Dermis blood vessel endothelial cell (primary cell): ENCODE data around the gene CORO2B. TPM values are rescaled to one million over a fixed set of nuclear protein-coding genes. Genes with fewer than 3 reads are reported as not detected.

Experiments used
- DNase-seq: peaks from one replicate; pipeline ENCODE4 v3.0.0; 2010
- total RNA-seq: library from RNA; depleted of rRNA; stranded (reverse); fragments of >200 nt; gene quantifications from 2 replicates; pipeline ENCODE4 v1.2.3, GENCODE V29; 2014

CORO2B gene
- total RNA-seq, 1 donor from 2014 or later = 1.0 TPM

DNA sequence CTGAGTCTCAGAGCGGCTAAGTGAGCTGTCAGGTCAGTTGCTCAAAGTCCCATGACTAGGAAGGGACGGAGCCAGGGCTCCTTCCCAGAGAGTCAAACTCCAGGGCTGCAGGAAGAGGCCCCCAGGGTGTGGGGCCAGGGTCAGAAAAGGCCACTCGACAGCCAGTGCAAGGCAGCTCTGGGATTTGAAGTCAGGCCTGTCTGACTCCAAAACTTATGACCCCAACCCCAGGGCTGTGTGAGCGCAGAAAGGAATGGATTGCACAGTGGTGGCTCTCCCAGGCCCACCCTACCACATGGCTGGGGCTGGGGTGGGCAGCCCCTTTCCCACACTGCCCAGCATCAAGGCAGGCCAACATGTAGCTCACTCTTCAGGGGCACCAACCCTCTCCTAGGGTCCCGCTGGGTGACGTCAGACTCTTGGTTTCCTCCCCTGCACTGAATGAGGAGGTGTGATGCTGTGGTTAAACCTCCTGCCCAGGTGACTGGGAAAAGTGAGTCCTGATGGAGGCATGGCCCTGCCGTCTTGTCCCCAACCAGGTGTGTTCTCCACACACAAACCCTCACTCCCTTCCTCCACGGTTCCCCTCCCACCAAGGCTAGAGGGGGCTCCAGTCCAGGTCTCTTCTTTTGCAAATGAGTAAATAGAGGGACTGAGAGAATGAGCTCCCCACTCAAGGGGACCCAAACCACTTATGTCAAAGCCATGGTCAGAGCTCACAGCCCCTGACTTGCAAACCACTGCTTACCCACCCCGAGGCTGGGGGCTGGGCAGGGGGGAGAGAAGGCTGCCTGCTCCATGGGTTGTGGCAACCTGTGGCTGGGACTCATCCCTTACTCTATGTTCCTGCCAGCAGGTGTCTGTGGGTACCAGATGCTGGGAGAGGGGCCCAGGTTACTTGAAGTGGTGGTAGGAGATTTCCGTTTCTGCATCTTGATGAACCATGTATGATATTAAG is 23.8 kb upstream of the CORO2B start:
- DNase-seq = no peak

DNA sequence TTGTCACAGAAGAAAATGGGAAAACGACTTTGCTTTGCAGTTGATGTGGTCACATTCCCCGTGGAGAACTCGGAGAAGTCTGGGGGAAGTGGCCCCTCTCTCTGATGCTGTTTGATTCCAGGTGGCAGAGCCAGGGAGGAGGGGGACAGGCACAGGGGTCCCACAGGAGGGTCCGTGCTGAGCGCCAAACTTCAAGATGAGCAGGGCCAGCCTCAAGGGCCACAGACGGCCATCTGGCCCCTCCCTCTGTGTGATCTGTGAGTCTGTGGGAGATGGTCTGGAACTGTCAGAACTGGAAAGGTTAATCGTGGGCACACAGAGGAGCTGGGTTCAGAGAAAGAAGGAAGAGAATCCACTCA is 23.1 kb upstream of the CORO2B start:
- DNase-seq = no peak

DNA sequence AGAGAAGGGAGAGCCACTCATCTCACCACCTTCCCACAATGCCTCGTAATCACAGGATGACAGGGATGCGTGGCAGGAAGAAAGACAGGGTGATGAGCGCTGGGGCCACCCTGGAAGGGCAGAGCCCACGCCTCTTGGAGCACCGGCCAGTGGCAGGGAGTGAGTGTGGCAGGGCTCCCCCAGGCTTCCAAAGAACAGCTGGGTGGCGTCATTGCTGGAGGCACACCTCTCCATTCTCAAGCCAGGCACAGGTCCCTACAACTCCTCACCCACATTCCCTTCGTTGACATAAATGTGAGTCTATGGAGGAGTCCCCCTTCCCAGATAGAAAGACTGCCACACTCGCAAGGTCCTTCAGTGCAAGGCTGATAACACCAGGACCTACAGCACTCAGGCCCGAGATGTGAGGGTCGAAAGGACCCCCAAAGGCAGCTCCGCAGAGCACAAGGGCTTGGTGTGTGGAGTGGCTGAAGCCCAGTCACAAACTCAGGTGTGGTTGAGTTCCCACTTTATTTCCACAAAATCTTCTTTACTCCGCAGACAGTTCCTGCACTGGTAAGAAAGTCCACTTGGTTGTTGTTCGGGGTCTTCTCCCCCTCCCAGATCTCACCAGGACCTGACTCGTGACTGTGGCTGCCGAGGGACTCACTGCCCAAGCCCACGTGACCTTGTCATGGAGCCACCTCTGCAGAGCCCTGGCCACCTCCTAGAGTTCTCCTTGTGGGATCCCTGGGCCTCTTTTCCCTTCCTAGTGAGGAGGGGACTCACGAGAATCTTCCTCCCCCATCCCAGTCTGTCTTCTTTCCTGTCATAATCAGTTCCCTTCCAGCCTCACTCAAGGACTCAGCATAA is 22.4 kb upstream of the CORO2B start:
- no peak for DNase-seq

DNA sequence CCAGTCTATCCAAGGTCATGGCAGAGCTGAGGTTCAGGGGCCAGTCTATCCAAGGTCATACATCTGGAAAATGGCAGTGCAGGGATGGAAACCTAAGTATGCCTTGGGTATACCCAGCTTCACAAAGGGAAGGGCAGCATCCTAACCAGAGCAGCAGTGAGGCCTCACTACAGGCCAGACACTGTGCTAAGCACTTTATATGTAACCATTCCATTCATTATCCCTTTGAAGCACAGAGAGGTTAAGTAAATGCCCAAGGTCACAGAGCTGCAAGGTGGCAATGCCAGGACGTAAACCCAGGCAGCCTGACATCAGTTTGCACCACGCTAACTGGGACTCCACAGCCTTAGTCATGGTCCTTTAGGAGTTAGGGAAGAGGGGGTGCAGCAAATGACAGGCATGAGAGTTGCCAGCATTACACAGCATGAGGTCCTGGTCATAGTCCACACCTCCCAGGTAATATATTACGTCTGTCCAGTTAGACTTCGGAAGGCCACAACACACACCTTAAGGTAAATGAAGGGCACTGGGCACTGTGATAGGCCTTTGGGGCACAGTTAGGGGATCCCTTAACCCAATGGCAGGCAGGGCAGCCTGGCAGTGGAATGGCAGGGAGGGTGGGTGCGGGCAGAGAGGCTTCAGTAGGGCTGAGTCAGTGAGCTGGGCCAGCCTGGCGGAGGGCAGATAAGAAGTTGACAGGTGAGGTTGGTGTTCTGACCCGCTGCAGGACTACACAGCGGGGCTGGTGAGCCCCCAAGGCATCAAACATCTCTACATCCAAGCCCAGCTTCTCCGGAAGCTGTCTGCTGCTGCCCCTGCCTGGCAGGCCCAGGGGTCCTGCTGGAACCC is 21.1 kb upstream of the CORO2B start:
- DNase-seq = no peak

DNA sequence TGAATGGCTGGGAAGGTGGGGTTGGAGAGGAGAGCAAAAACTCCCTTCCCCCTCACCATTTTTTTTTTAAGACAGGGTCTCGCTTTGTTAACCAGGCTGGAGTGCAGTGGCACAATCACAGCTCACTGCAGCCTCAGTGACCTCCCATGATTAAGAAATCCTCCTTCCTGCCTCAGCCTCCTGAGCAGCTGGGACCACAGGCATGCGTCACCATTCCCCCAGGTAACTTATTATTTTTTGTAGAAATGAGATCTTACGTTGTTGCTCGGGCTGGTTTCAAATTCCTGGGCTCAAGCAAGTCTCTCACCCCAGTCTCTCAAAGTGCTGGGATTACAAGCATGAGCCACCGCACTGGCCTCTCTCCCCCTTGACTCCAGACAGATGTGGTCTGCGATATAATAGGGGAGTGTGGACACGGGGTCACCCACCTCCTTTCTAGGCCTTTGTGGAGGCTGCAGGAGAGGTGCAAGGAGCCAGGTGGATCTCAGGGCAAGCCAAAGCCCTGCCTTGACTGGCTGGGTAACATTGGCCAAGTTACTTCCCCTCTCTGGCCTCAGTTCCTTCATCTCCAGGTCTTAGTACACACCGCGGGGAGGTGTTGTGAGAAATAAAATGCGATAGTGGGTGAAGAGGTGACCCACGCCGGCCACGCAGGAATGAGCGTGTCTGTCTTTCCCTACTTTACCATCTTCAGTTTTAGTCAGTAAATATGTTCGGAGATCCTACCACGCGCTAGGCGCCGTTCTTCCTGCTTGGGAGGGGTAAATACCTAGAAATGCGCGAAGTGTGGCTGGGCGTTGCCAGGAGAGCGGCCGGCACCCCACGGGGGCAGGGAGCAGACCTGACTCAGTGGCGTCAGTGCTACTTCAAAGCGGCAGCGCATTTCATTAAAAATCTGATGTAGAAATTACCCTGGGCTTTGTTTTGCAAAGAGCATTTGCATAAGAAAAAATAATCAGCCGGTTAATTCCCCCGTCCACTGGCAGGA is 20.2 kb upstream of the CORO2B start:
- no peak for DNase-seq

DNA sequence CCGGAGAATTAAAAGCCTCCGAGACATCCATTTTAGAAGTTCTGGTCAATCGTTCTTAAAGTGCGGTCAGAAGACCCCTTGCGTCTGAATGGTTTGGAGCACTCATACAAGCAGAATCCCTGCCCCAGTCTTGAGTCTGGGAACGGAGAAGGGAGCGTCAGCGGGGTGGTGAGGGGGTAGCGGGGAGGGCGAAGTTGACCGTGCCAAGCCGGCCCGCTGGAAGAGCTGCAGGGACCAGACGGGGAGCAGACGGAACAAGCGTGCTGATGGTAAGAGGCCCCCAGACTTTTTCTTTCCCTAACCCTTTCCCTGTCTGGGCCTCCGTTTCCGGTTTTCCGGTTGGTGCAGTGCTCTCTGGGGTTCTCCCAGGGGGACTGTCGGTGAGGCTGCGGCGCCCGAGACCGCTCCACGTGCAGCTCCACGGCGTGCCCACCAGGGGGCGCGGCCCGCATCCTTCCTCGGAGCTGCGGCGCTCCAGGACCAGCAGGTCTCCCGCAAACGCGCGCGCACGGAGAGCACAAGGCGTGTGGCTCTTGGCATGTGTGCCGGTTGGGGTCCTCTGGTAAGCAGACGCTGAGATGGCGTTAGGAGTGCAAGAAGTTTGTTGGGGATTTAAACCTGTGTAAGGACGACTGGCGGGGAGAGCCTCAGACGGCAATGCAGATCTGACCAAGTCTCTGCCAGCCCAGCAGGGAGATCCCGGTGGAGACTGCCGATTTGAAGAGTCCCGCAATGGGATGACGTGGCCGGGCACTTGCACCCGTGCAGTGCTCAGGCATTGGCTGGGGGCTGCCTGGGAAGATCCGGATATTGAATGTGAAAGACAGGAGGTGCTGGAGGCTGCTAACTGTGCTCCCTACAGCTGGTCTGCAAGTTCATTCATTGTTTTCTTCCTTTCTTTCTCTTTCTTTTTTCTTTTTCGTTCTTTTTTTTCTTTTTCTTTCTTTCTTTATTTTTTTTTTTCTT is 19.2 kb upstream of the CORO2B start:
- DNase-seq = peak; percentile 79

DNA sequence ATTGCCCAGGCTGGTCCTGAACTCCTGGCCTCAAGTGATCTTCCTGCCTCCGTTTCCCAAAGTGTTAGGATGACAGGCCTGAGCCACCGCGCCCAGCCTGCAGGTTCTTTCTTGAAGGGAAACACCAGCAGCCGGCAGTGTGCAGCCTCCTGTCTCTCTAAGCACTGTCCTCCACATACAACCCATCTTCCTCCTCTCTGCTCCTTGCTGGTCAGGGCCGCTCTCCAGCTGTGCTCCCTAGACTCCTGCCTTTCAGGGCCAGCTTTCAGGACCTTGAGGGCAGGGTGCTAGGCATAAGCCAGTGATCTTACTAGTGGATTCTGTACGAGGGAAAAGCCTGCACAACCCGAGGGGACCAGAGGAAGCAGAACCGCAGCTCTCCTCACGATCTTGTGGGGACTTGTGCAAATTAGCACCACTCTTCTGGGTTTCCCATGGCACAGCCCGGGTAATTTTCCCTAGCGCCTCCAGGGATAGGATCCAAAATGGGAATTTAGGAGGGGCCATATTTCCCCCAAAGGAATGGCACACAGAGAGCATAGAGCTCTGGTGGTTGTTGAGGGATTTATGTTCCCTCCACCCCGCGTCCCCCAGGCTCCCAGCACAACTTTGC is 18.2 kb upstream of the CORO2B start:
- DNase-seq = no peak

DNA sequence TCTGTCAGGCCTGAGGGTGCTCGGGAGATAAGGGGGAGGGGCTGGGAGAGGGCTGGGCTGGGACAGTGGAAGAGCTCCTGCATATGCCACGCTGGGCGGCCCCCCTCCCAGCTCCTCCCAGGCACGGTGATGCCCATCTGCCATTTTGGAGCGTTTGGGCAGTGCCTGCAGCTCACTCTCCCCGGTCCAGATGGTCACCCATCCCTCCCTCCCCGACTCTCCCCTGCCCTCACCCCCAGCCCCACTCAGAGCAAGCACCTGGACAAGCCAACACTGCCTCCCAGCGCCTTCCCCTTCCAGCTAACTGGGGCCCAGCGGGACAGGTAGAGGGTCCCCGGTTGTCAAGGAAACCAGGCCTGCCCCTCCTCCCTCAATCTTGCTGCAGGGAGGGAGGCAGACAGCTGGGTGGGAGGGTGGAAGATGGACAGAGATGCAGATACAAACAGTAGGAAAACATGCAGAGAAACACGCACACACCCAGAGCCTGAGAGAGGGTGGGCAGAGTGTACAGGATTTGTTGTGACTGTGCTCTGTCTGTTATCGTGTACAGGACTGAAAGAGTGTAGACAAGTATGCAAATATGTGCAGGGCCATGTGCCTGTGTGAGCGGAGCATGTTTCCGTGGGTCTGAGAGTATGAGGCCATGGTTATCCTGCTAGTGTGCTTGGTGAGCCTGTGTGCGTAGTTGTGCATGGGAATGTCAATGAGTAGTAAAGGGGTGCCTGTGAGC is 17.5 kb upstream of the CORO2B start:
- DNase-seq = no peak

DNA sequence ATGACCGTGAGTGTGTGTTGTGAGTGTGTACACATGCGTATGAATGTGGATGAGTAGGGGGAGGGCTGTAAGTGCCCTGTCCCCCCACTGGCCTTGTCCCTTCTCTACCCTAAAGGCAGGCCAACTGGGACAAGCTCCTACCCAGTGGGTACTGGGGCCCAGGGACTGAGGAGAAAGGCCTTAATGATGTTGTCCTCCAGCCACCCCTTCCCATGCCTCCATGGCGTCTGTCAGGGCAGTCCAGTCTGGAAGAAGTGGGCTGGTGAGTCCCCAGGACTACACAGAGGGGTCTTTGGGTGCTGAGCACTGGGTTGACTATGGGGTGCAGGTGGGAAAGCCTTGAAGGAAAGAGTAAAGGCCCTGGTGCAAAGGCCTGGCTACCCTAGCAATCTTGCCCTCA is 16.9 kb upstream of the CORO2B start:
- no peak for DNase-seq

DNA sequence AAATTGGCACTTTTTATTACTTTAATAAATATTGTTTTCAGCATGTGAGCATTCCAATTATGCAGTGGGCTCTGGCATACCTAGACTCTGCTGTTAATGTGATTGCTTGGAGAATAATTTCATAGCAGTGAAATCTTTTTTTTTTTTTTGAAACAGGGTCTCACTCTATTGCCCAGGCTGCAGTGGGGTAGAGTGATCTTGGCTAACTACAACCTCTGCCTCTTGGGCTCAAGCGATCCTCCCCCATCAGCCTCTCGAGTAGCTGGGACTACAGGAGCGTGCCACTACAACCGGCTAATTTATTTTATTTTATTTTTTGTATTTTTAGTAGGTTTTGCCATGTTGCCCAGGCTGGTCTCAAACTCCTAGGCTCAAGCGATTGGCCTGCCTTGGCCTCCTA is 14.6 kb upstream of the CORO2B start:
- DNase-seq = no peak

DNA sequence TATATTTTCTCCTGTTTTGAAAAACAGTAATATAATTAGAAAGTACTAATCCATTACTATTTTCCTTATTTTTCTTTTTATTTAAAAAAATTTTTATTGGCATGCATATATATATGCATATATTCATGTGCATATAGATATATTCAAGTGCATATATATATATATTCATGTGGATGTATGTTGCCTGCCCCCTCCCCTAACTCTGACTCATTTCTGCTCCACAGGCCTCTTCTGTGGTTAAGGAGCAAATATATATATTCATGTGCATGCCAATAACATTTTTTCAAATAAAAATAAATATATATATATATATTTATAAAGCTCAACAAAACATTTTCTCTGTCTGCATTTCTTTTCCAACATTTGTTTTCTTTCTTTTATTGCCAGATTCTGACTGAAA is 13.6 kb upstream of the CORO2B start:
- no peak for DNase-seq

DNA sequence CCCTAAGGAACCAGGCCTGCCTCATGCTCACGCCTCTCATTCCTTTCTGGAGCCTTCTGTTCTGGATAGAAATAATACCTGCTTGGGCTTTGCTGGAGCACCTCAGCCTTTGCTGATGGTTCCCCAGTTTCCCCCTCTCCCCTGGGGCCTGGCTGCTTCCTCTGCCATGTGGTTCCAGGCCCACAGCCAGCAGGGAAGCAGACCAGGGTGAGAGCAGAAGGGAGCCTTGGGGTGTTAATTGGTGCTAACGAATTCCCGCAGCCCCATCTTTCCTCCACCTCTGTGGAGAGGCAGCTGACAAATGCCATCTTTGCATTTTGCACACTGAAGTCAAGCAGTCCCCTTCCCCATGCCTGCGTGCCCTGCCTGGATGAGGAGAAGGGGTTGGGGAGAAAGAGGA is 13.1 kb upstream of the CORO2B start:
- DNase-seq = no peak

DNA sequence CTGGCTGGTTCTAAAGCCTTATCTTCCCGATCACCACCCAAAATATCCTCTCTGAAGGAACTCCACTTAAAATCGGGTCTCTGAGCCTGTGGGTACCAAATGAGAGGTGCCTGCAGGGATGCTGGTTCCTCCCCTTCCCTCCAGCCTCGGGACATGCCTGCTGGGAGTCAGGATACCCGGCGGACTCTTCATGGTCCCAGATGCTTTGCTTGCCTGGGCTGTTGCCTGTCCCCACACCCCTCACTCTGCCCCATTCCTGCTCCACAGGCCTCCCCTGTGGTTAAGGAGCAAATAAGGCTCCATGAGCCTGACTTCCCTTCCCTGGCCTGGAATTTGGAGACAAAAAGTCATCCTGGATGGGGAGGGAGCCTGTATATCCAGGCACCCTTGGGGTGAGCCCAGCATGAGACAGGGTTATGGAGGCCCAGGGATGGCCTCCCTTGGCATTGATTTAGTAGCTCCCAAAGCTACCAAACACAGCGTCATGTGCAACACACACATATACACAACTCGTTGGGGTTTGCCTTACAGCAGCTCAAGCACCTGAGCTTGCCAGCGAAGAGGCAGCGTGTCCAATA is 12.3 kb upstream of the CORO2B start:
- DNase-seq = no peak

DNA sequence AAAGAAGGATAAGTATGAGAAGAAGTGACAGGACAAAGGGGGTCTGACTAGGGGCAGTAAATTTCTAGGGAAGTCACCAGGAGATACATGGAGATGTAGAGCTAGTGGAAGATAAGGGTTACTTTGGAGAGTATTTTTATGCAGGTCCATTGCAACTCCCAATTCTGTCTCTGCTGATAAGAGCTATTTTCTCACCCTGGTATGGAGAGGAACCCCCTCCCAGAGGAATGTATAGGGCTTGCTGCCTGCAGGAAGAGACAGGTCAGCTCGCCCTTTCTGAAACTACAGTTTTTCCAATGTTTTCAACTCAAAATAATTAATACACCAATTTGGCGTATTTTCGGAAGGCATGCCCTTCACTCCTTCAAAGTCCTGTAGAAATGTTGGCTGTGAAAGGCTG is 11.4 kb upstream of the CORO2B start:
- DNase-seq = no peak

DNA sequence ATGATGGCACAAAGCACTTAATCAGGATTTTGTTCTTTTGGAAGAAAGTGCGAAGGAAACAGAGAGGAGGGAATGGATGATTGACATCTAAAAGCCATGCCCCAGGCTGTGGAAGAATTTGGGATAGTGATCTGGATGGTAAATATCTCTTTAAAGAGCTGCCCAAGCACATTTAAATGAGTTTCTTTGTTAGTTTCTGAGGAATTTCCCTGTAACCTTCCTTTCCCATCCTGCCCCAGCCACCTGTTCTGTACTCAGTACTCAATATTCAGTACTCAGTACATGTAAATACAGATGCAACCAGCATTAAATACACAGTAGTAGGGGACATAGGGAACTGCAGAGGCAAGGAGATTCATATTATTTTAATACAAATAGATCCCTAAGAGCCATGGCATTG is 7.8 kb upstream of the CORO2B start:
- DNase-seq = no peak

DNA sequence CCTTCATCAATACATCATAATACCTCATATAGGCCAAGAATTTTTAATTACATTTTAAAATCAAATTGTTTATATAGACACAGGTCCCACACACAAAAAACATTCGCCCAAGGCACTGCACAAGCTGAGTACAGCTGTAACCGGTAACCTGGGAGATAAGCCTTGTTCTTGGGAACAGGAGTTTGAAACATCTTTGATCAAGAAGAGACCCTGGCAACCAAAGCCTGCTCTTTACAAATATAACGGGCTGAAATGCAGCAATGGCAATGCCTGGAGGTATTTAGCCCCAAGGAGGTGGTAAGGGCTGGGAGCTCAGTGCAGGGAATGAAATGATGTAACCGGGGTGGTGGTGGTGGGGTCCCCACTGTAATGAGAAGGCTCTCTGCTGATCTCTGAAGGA is 7.2 kb upstream of the CORO2B start:
- no peak for DNase-seq

DNA sequence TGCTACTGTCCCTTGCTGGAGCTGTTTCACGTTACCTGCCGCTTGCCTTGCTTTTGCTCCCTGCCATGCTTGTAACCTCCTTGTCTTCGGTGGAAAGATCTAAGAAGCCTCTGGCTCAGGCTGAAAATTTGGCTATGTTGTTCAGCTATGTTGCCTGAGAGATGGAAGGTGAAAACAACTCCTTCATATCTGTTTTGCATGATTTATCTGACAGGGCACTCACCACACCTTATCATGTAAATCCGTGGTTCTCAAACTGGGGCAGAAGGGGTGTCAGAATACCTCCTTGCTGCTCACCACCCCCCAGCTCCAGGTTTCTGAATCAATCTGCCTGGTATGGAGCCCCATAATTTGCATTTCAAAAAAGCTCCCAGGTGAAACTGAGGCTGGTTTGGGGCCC is 6.5 kb upstream of the CORO2B start:
- DNase-seq = no peak

DNA sequence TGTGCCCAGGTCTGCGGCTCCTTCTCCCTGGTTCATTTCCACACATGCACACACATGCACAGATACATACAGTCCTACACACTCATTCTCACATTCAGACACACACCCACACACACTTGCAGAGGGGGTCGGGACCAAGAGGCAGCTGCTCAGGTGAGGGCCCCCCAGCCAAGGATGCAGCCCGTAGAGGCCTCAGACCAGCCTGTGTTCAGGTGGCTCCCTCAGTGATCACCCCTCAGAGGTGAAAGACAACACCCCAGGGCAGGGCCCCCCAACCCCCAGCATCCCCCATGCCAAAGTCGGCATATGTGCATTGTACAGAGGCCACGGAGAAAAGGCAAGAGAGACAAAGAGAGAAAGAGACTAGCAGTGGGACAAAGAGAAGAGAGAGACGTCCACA is 5.9 kb upstream of the CORO2B start:
- DNase-seq = no peak

DNA sequence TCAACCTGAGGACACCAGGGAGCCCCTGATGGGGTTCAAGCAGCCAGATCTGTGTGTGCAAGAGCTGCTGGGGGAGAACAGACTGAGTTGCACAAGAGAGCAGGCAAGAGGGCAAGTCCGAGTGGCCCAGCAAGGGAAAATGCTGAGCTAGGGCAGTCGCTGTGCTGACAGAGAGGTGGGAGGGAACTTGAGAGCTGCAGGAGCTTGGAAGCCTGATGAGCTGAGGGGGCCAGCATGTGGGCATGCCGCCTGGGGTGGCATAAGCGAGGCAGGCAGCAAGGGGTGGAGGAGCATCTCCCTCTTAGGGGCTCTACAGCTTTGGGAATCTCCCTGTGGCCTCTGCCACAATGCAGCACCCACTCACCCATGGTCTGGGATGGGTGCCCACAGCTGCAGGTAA is 4.7 kb upstream of the CORO2B start:
- DNase-seq = no peak
